GM12892 (cell line): ENCODE data around the gene RXRA.

Source experiments
- DNase-seq: peaks from one replicate; pipeline ENCODE4 v3.0.0; 2011; ENCODE audit not compliant: insufficient read length
- FAIRE-seq: peaks from 2 replicates; lab custom pipeline; 2011; peaks lifted over from hg19 to GRCh38; lab: Jason Lieb, UNC
- POLR2A ChIP-seq: IDR thresholded peaks from 2 replicates; pipeline ENCODE4 v1.6.1; 2011; ENCODE audit warnings: low read depth, low read length, control low read depth
- POLR2AphosphoS5 ChIP-seq: IDR thresholded peaks from 2 replicates; pipeline ENCODE4 v1.6.1; 2011; ENCODE audit warnings: low read depth, low read length, control low read depth
- TAF1 ChIP-seq: IDR thresholded peaks from 2 replicates; pipeline ENCODE4 v1.6.1; 2011; ENCODE audit warnings: low read depth, mild to moderate bottlenecking, control low read depth, low read length, borderline replicate concordance

RXRA gene

GRCh38 chr9:134453776-134454475 is 127.7 kb downstream of the RXRA start:
- FAIRE-seq, result no peak
- DNase-seq, result no peak
- TF ChIP-seq TAF1, result no peak
- TF ChIP-seq POLR2A, result no peak
- no peak for TF ChIP-seq POLR2AphosphoS5

GRCh38 chr9:134454476-134454857 is 128.2 kb downstream of the RXRA start:
- TF ChIP-seq TAF1 (no peak), POLR2AphosphoS5 (no peak), POLR2A (no peak)
- no peak for FAIRE-seq
- no peak for DNase-seq

GRCh38 chr9:134455021-134455471 is 128.8 kb downstream of the RXRA start:
- FAIRE-seq, result no peak
- no peak for TF ChIP-seq POLR2A
- no peak for DNase-seq

- no peak for TF ChIP-seq POLR2AphosphoS5
- no peak for TF ChIP-seq POLR2A
- no peak for TF ChIP-seq TAF1
- no peak for DNase-seq
- FAIRE-seq, result no peak
Observed at GRCh38 chr9:134455537-134455933, 129.3 kb downstream of the RXRA start.

GRCh38 chr9:134455934-134456755 is 129.9 kb downstream of the RXRA start:
- DNase-seq, result no peak
- TF ChIP-seq POLR2AphosphoS5 (no peak), TAF1 (no peak), POLR2A (no peak)
- FAIRE-seq, result peak; percentile 60

GRCh38 chr9:134456756-134457305 is 130.6 kb downstream of the RXRA start:
- no peak for TF ChIP-seq POLR2AphosphoS5
- no peak for TF ChIP-seq TAF1
- TF ChIP-seq POLR2A, result no peak
- FAIRE-seq, result no peak
- DNase-seq, result no peak

GRCh38 chr9:134457321-134458206 is 131.3 kb downstream of the RXRA start:
- TF ChIP-seq POLR2A (no peak), TAF1 (no peak), POLR2AphosphoS5 (no peak)
- no peak for DNase-seq
- no peak for FAIRE-seq

- TF ChIP-seq POLR2AphosphoS5 (no peak), POLR2A (no peak), TAF1 (no peak)
- FAIRE-seq, result no peak
- no peak for DNase-seq
Observed at GRCh38 chr9:134458207-134459108, 132.2 kb downstream of the RXRA start.

- TF ChIP-seq POLR2A, result no peak
- no peak for TF ChIP-seq POLR2AphosphoS5
- no peak for TF ChIP-seq TAF1
- DNase-seq (no peak), FAIRE-seq (no peak)
Observed at GRCh38 chr9:134459164-134459563, 132.9 kb downstream of the RXRA start.

- DNase-seq, result no peak
- TF ChIP-seq TAF1, result no peak
- no peak for TF ChIP-seq POLR2AphosphoS5
- no peak for TF ChIP-seq POLR2A
- no peak for FAIRE-seq
Observed at GRCh38 chr9:134459573-134459972, 133.3 kb downstream of the RXRA start.
